H1 (cell line): ENCODE measurements around the gene TMTC2. TPM values are rescaled to one million over a fixed set of nuclear protein-coding genes. Genes with fewer than 3 reads are reported as not detected.

ENCODE experiments used
- CTCF ChIA-PET: fragments of 300-600 bp; sonication (Branson Sonifier 250); formaldehyde crosslinking; loops from one replicate; lab custom pipeline; 2021; ENCODE audit not compliant: partially characterized antibody; lab: Charles Lee
- POLR2A ChIA-PET: fragments of 300-600 bp; sonication (Branson Sonifier 250); formaldehyde crosslinking; loops from one replicate; lab custom pipeline; 2021; ENCODE audit warnings: inconsistent platforms; ENCODE audit not compliant: partially characterized antibody; lab: Charles Lee
- DNase-seq, 2 experiments: peaks; one replicate each; pipeline versions ENCODE4 v3.0.0 to v3.0.0-alpha.2; 2010 to 2022; ENCODE audit warnings: low spot score in 2 of 2, low read depth in 1 of 2, mixed read lengths in 1 of 2
- FAIRE-seq: peaks from 2 replicates; lab custom pipeline; 2011; peaks lifted over from hg19 to GRCh38; lab: Jason Lieb, UNC
- H2AFZ ChIP-seq: 2 replicates; pipeline ENCODE4 v1.8.1; 2012; ENCODE audit warnings: low read length, inconsistent platforms
- H2AK5ac ChIP-seq: 2 replicates; pipeline ENCODE4 v1.6.1; 2013; ENCODE audit warnings: low read depth, low read length
- H2BK120ac ChIP-seq: replicated peaks from 2 replicates; pipeline ENCODE3; 2013; ENCODE audit warnings: low read depth, low read length, inconsistent platforms
- H2BK12ac ChIP-seq: 2 replicates; pipeline ENCODE4 v1.6.1; 2013; ENCODE audit warnings: low read depth, low read length
- H2BK15ac ChIP-seq: 2 replicates; pipeline ENCODE4 v1.6.1; 2013; ENCODE audit warnings: low read length
- H2BK20ac ChIP-seq: 2 replicates; pipeline ENCODE4 v1.6.1; 2013; ENCODE audit warnings: low read length
- H2BK5ac ChIP-seq: 2 replicates; pipeline ENCODE4 v1.6.1; 2013; ENCODE audit warnings: low read depth, low read length
- H3K14ac ChIP-seq: 2 replicates; pipeline ENCODE4 v1.6.1; 2013; ENCODE audit warnings: inconsistent platforms; ENCODE audit not compliant: insufficient read length
- H3K18ac ChIP-seq: 2 replicates; pipeline ENCODE4 v1.6.1; 2013; ENCODE audit warnings: low read length; ENCODE audit errors: extremely low read depth
- H3K23ac ChIP-seq: 2 replicates; pipeline ENCODE4 v1.6.1; 2013; ENCODE audit warnings: inconsistent platforms; ENCODE audit not compliant: insufficient read length
- H3K23me2 ChIP-seq: 2 replicates; pipeline ENCODE4 v1.6.1; 2013; ENCODE audit warnings: low read depth, low read length
- H3K27ac ChIP-seq: 2 replicates; pipeline ENCODE4 v1.6.1; 2011; ENCODE audit warnings: low read depth, low read length, inconsistent platforms
- H3K27me3 ChIP-seq, 4 experiments: replicated peaks in 1 of 4; 1 replicate in 1 of 4; 2 replicates in 3 of 4; pipeline versions ENCODE4 v1.6.1 to v1.8.1; 2011 to 2013; ENCODE audit warnings: low read length in 3 of 4, mild to moderate bottlenecking in 3 of 4, inconsistent platforms in 2 of 4, mixed read lengths in 2 of 4, moderate library complexity in 1 of 4; ENCODE audit not compliant: control insufficient read depth in 3 of 4, insufficient read depth in 3 of 4; ENCODE audit errors: extremely low read depth in 1 of 4
- H3K36me3 ChIP-seq, 4 experiments: 2 replicates each; pipeline versions ENCODE4 v1.6.1 to v1.8.1; 2011 to 2013; ENCODE audit warnings: mild to moderate bottlenecking in 4 of 4, low read length in 3 of 4, moderate library complexity in 2 of 4, control low read depth in 1 of 4, inconsistent platforms in 1 of 4; ENCODE audit not compliant: insufficient read depth in 4 of 4, control insufficient read depth in 2 of 4
- H3K4ac ChIP-seq: replicated peaks from 2 replicates; pipeline ENCODE3; 2013; ENCODE audit warnings: low read length, low read depth, mixed read lengths, inconsistent platforms; ENCODE audit not compliant: insufficient read length
- H3K4me1 ChIP-seq, 4 experiments: replicated peaks in 1 of 4; 1 replicate in 1 of 4; 2 replicates in 3 of 4; pipeline versions ENCODE4 v1.6.1 to v1.8.1; 2011 to 2013; ENCODE audit warnings: low read length in 3 of 4, inconsistent platforms in 2 of 4, mixed read lengths in 1 of 4; ENCODE audit not compliant: insufficient read depth in 4 of 4, control insufficient read depth in 3 of 4
- H3K4me2 ChIP-seq, 2 experiments: 2 replicates each; pipeline versions ENCODE4 v1.6.1 to v1.8.1; 2011 to 2013; ENCODE audit warnings: low read depth in 2 of 2, low read length in 2 of 2, control low read depth in 1 of 2, inconsistent platforms in 1 of 2, mild to moderate bottlenecking in 1 of 2; ENCODE audit not compliant: insufficient read depth in 1 of 2
- H3K4me3 ChIP-seq, 4 experiments: fragments of 200-600, 300-600 bp in 1 of 4; sonication (generic), shearing (Covaris generic), sonication (Bioruptor Twin) in 1 of 4; 2 replicates each; pipeline versions ENCODE4 v1.5.1 to v1.8.1; 2011 to 2016; ENCODE audit warnings: low read length in 4 of 4, low read depth in 3 of 4, control low read depth in 2 of 4, inconsistent platforms in 2 of 4, mild to moderate bottlenecking in 2 of 4, mixed read lengths in 1 of 4, moderate library complexity in 1 of 4; ENCODE audit not compliant: insufficient read depth in 2 of 4; ENCODE audit errors: extremely low read depth in 1 of 4
- H3K56ac ChIP-seq: replicated peaks from 2 replicates; pipeline ENCODE3; 2013; ENCODE audit warnings: low read depth, mild to moderate bottlenecking, mixed read lengths, low read length, inconsistent platforms; ENCODE audit not compliant: insufficient read length
- H3K79me1 ChIP-seq: 2 replicates; pipeline ENCODE4 v1.6.1; 2013; ENCODE audit warnings: low read depth, low read length, control low read depth
- H3K79me2 ChIP-seq, 2 experiments: 2 replicates each; pipeline versions ENCODE4 v1.6.1 to v1.8.1; 2012 to 2013; ENCODE audit warnings: low read length in 2 of 2, mild to moderate bottlenecking in 2 of 2, inconsistent platforms in 1 of 2; ENCODE audit not compliant: insufficient read depth in 2 of 2, control insufficient read depth in 1 of 2
- H3K9ac ChIP-seq, 4 experiments: replicated peaks in 1 of 4; 1 replicate in 1 of 4; 2 replicates in 3 of 4; pipeline versions ENCODE4 v1.6.1 to v1.8.1; 2011 to 2013; ENCODE audit warnings: low read depth in 3 of 4, low read length in 3 of 4, control low read depth in 2 of 4, mild to moderate bottlenecking in 2 of 4, moderate library complexity in 2 of 4, inconsistent platforms in 1 of 4; ENCODE audit errors: extremely low read depth in 1 of 4
- H3K9me3 ChIP-seq, 2 experiments: 2 replicates each; pipeline versions ENCODE4 v1.6.1 to v1.8.1; 2012 to 2013; ENCODE audit warnings: mild to moderate bottlenecking in 2 of 2, moderate library complexity in 2 of 2, control low read depth in 1 of 2, inconsistent platforms in 1 of 2, low read depth in 1 of 2, low read length in 1 of 2, mixed read lengths in 1 of 2; ENCODE audit not compliant: insufficient read depth in 2 of 2
- H4K20me1 ChIP-seq, 2 experiments: replicated peaks in 1 of 2; 2 replicates each; pipeline versions ENCODE3 to v1.8.1; 2011 to 2013; ENCODE audit warnings: inconsistent platforms in 2 of 2, low read length in 2 of 2, mild to moderate bottlenecking in 1 of 2; ENCODE audit not compliant: insufficient read depth in 2 of 2, control insufficient read depth in 1 of 2
- H4K5ac ChIP-seq: 2 replicates; pipeline ENCODE4 v1.6.1; 2013; ENCODE audit warnings: low read length, low read depth, mixed read lengths, inconsistent platforms; ENCODE audit not compliant: insufficient read length
- H4K8ac ChIP-seq: 2 replicates; pipeline ENCODE4 v1.8.0; 2013; ENCODE audit warnings: mild to moderate bottlenecking, moderate library complexity, low read length, inconsistent platforms; ENCODE audit not compliant: insufficient read depth; ENCODE audit errors: extremely low read depth
- H4K91ac ChIP-seq: replicated peaks from 2 replicates; pipeline ENCODE3; 2013; ENCODE audit warnings: low read length, mixed read lengths, inconsistent platforms; ENCODE audit not compliant: insufficient read length
- ASH2L ChIP-seq: fragments of 200-600, 300-600 bp; sonication (generic); IDR thresholded peaks from one replicate; pipeline ENCODE4 v1.7.1; 2017; ENCODE audit warnings: low read length
- CTCF ChIP-seq, 3 experiments: IDR thresholded peaks; 1 replicate in 2 of 3; 2 replicates in 1 of 3; pipeline versions ENCODE4 v1.5.1 to v1.6.1; 2011; ENCODE audit warnings: low read length in 3 of 3, mild to moderate bottlenecking in 3 of 3, inconsistent platforms in 2 of 3, low read depth in 1 of 3, moderate library complexity in 1 of 3; ENCODE audit not compliant: insufficient read depth in 1 of 3; ENCODE audit errors: control extremely low read depth in 1 of 3
- KDM1A ChIP-seq: fragments of 200-600, 300-600 bp; sonication (generic); IDR thresholded peaks from 2 replicates; pipeline ENCODE4 v1.7.1; 2016; ENCODE audit warnings: mild to moderate bottlenecking, low read length, borderline replicate concordance
- KDM4A ChIP-seq: IDR thresholded peaks from one replicate; pipeline ENCODE4 v1.7.1; 2012; ENCODE audit warnings: low read depth, mild to moderate bottlenecking, moderate library complexity, low read length, inconsistent platforms; ENCODE audit not compliant: severe bottlenecking
- KDM5A ChIP-seq: fragments of 200-600 bp; IDR thresholded peaks from 2 replicates; pipeline ENCODE4 v1.7.1; 2012; ENCODE audit warnings: mild to moderate bottlenecking, low read length, inconsistent platforms, mixed read lengths
- NANOG ChIP-seq: IDR thresholded peaks from 2 replicates; pipeline ENCODE4 v1.6.1; 2011; ENCODE audit warnings: low read length, low read depth, mild to moderate bottlenecking, inconsistent platforms; ENCODE audit not compliant: insufficient read depth, poor library complexity, severe bottlenecking
- POLR2A ChIP-seq, 2 experiments: IDR thresholded peaks; 1 replicate in 1 of 2; 2 replicates in 1 of 2; pipeline ENCODE4 v1.6.1; 2011; ENCODE audit warnings: low read depth in 2 of 2, low read length in 2 of 2, mild to moderate bottlenecking in 2 of 2; ENCODE audit errors: control extremely low read depth in 1 of 2
- SIN3A ChIP-seq, 2 experiments: IDR thresholded peaks in 1 of 2; conservative IDR thresholded peaks in 1 of 2; 2 replicates each; pipeline ENCODE4 v1.6.1; 2011 to 2012; ENCODE audit warnings: low read length in 2 of 2, improper control_type of control experiment in 1 of 2, low read depth in 1 of 2, mild to moderate bottlenecking in 1 of 2
- SIX5 ChIP-seq: IDR thresholded peaks from 2 replicates; pipeline ENCODE4 v1.6.1; 2011; ENCODE audit warnings: mild to moderate bottlenecking, low read depth, low read length
- SP2 ChIP-seq: IDR thresholded peaks from 2 replicates; pipeline ENCODE4 v1.6.1; 2012; ENCODE audit warnings: mild to moderate bottlenecking, low read length, inconsistent platforms
- TCF12 ChIP-seq: IDR thresholded peaks from 2 replicates; pipeline ENCODE4 v1.6.1; 2011; ENCODE audit warnings: low read depth, mild to moderate bottlenecking, low read length
- ZNF274 ChIP-seq: IDR thresholded peaks from 2 replicates; pipeline ENCODE4 v1.7.0; 2012; ENCODE audit warnings: low read length, borderline replicate concordance; ENCODE audit errors: extremely low read depth
- polyA plus RNA-seq, 7 experiments: library from polyadenylated mRNA; depleted of rRNA in 3 of 7; stranded (reverse) in 5 of 7; unstranded in 2 of 7; fragments of >200 nt in 5 of 7; fragments of 200-250 nt in 2 of 7; gene quantifications; 1 replicate in 5 of 7; 2 replicates in 1 of 7; 4 replicates in 1 of 7; pipeline versions ENCODE4 v1.2.1 to v1.2.3, GENCODE V29; 2011 to 2013; ENCODE audit warnings: missing spikeins in 2 of 7, mixed read lengths in 2 of 7
- total RNA-seq: library from RNA; stranded (reverse); fragmentation: NEBNext Ultra II Directional; extraction: Animal tissue kit (Norgen Biotek cat#: 25700); gene quantifications from 2 replicates; pipeline ENCODE4 v1.2.1, GENCODE V29; 2021

Gene TMTC2
- total and polyA plus RNA-seq, 2 of the 8 experiments (the other 6 are each of a cell fraction or from before 2014, with no cell fraction given) = 2.3 to 3.9 TPM

DNA sequence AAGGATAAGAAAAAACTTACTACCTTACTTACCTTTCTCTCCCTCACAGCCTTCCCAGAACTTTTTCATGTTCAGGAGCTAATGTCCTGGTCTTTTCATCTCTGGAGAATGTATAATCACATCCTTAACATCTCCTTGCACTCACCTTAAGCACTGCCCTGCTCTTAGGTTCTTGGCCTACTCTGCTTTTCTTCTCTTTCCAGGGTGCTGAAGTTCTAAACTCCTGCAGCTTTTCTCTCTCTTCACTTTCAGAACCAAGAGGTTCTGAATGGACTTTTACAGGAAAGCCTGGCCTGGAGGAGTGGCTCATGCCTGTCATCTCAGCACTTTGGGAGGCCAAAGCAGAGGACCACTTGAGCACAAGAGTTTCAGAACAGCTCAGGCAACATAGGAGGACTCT, 101.9 kb downstream of the TMTC2 start:
- ChIA-PET CTCF (interaction anchor here (0.6 to 1.1 kb wide), 2 partner anchors 10 to 141 kb away, joined by 3 read pairs; no protein-coding TSS in a partner anchor), POLR2A (no interaction called here)
- Histone ChIP-seq H3K23me2 (no peaks in the 10 kb centered on the region), H3K9ac (no peak overlapping the region), H3K79me1 (no peaks in the 10 kb centered on the region), H2AFZ (no peak overlapping the region), H3K4me2 (no peak overlapping the region), H3K18ac (no peak overlapping the region), H4K5ac (no peak overlapping the region), H2BK20ac (no peak overlapping the region), H3K36me3 (no peaks in the 10 kb centered on the region), H3K27ac (no peak overlapping the region), H2BK15ac (no peak overlapping the region), H4K91ac (no peak overlapping the region), H2BK5ac (no peak overlapping the region), H4K20me1 (no peaks in the 10 kb centered on the region), H4K8ac (no peak overlapping the region), H3K56ac (no peak overlapping the region), H3K14ac (no peak overlapping the region), H3K79me2 (no peaks in the 10 kb centered on the region), H2BK120ac (no peak overlapping the region), H2BK12ac (no peak overlapping the region), H3K4me1 (peaks cover 0 to 12% (median under 1%) of the 10 kb centered on the region in 4 experiments; a peak in 3 of 7 replicates), H2AK5ac (no peak overlapping the region), H3K23ac (no peak overlapping the region), H3K9me3 (no peaks in the 10 kb centered on the region), H3K4ac (no peak overlapping the region), H3K27me3 (peaks cover 0 to 1% (median 0%) of the 10 kb centered on the region in 4 experiments; a peak in 1 of 7 replicates), H3K4me3 (no peak overlapping the region)
- DNase-seq = no peak
- FAIRE-seq = no peak
- no peak for TF ChIP-seq NANOG
- no peak for TF ChIP-seq KDM5A
- TF ChIP-seq CTCF (IDR thresholded peaks at IDR 0.05; ENCODE audit: control extremely low read depth in 1 of 3, insufficient read depth in 1 of 3, low read depth in 1 of 3, low read length in 3 of 3) = no peak
- no peak for TF ChIP-seq SIX5
- TF ChIP-seq SIN3A (conservative IDR thresholded peaks at IDR 0.05 in 1 of 2, IDR thresholded peaks at IDR 0.05 in 1 of 2; ENCODE audit: low read depth in 1 of 2, low read length in 2 of 2) = no peak
- TF ChIP-seq ZNF274 = no peak
- TF ChIP-seq SP2 = no peak
- no peak for TF ChIP-seq POLR2A (IDR thresholded peaks at IDR 0.05; ENCODE audit: control extremely low read depth in 1 of 2, low read depth in 2 of 2, low read length in 2 of 2)
- TF ChIP-seq TCF12 = no peak
- no peak for TF ChIP-seq KDM1A
- TF ChIP-seq KDM4A = no peak
- no peak for TF ChIP-seq ASH2L
